SK-N-SH (cell line): ENCODE measurements around the gene GNAI1.

Experiments used
- CTCF ChIP-seq: fragments of 200-600 bp; sonication (generic); IDR thresholded peaks from 2 replicates; pipeline ENCODE4 v1.6.1; 2017; ENCODE audit warnings: antibody characterized with exemption, mild to moderate bottlenecking, moderate library complexity
- EP300 ChIP-seq, 2 experiments: IDR thresholded peaks; 2 replicates each; pipeline versions ENCODE4 v1.4.0 to v1.6.1; 2012; ENCODE audit warnings: borderline replicate concordance in 1 of 2, low read depth in 1 of 2, low read length in 1 of 2
- EZH2phosphoT487 ChIP-seq: fragments of 200-600 bp; sonication (generic); IDR thresholded peaks from 2 replicates; pipeline ENCODE4 v1.6.1; 2017; ENCODE audit warnings: low read depth, mixed run types, mild to moderate bottlenecking, antibody characterized with exemption, moderate library complexity, borderline replicate concordance
- GABPA ChIP-seq: IDR thresholded peaks from 2 replicates; pipeline ENCODE4 v1.4.0; 2012; ENCODE audit warnings: low read depth, mild to moderate bottlenecking
- MAX ChIP-seq: IDR thresholded peaks from 2 replicates; pipeline ENCODE4 v1.4.0; 2012; ENCODE audit warnings: low read depth
- MXI1 ChIP-seq: IDR thresholded peaks from 2 replicates; pipeline ENCODE4 v1.6.1; 2012; ENCODE audit warnings: mild to moderate bottlenecking, low read depth, low read length, improper control_type of control experiment
- NRF1 ChIP-seq: IDR thresholded peaks from 2 replicates; pipeline ENCODE4 v1.6.1; 2012; ENCODE audit warnings: low read depth, mild to moderate bottlenecking, low read length
- POLR2AphosphoS5 ChIP-seq: IDR thresholded peaks from 2 replicates; pipeline ENCODE4 v1.6.1; 2012; ENCODE audit warnings: low read depth, low read length
- REST ChIP-seq: IDR thresholded peaks from 2 replicates; pipeline ENCODE4 v1.6.1; 2012; ENCODE audit warnings: mild to moderate bottlenecking, low read depth, low read length, moderate library complexity
- SIN3A ChIP-seq: IDR thresholded peaks from 2 replicates; pipeline ENCODE4 v1.6.1; 2012; ENCODE audit warnings: low read depth, mild to moderate bottlenecking, low read length, moderate library complexity, borderline replicate concordance
- USF2 ChIP-seq: fragments of 150-350 bp; IDR thresholded peaks from 2 replicates; pipeline ENCODE4 v1.6.1; 2017; ENCODE audit warnings: antibody characterized with exemption, low read length, low read depth, borderline replicate concordance
- YY1 ChIP-seq: IDR thresholded peaks from 2 replicates; pipeline ENCODE4 v1.4.0; 2012; ENCODE audit warnings: low read depth, mild to moderate bottlenecking
- ZBTB33 ChIP-seq: IDR thresholded peaks from 2 replicates; pipeline ENCODE4 v1.4.0; 2012; ENCODE audit warnings: low read depth, borderline replicate concordance

- no peak for TF ChIP-seq NRF1
- TF ChIP-seq CTCF: no peak
- no peak for TF ChIP-seq MAX
- no peak for TF ChIP-seq REST
- TF ChIP-seq MXI1: no peak
- TF ChIP-seq ZBTB33: no peak
- no peak for TF ChIP-seq GABPA
- TF ChIP-seq EP300 (IDR thresholded peaks at IDR 0.05; ENCODE audit: borderline replicate concordance in 1 of 2, low read depth in 1 of 2, low read length in 1 of 2): no peak
- no peak for TF ChIP-seq EZH2phosphoT487
- TF ChIP-seq POLR2AphosphoS5: no peak
- TF ChIP-seq SIN3A: no peak
- no peak for TF ChIP-seq USF2
- TF ChIP-seq YY1: no peak
These were observed 114.6 kb downstream of the GNAI1 start for GRCh38 chr7:80249184-80249583.
